Fibroblast of upper back skin (primary cell): ENCODE results near the gene MOB4.
A peak's percentile ranks its signal among the peaks of the same experiment; 100 is the strongest.
"Not testable (repeated sequence)": the region's sequence is repeated elsewhere in the genome, so short reads cannot be mapped to it uniquely, and the experiment has no call there.

ENCODE experiments used
- DNase-seq: peaks from one replicate; pipeline ENCODE4 v3.0.0-alpha.2; 2013

Gene MOB4

GRCh38 chr2:197515739-197516392 is at the start of gene MOB4:
Gene MOB4 (plus strand): TSS chr2:197516066. CDS start chr2:197516087, 21 bp downstream.
- peak; percentile 93 for DNase-seq

DNA sequence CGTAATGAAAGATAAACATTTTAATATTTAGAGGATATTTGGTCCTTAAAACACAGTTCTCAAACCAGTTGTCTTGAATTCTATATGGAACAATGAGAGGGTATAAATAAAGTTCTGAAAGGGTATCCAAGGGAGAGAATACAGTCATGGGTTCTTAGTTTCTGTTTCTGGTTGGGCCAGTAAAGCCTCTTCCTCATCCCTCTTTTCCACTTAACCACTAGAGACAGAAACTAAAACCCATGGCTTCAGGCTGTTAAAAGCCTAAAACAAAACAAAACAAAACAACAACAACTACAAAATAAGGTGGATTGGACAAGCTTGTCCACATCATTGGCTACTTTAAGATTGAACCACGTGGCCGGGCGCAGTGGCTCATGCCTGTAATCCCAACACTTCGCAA is 43.7 kb upstream of the MOB4 start:
- DNase-seq, result no peak

- DNase-seq, result no peak
Observed at GRCh38 chr2:197477797-197478196, 38.1 kb upstream of the MOB4 start.

GRCh38 chr2:197480165-197481036 is 35.5 kb upstream of the MOB4 start:
- no peak for DNase-seq

DNA sequence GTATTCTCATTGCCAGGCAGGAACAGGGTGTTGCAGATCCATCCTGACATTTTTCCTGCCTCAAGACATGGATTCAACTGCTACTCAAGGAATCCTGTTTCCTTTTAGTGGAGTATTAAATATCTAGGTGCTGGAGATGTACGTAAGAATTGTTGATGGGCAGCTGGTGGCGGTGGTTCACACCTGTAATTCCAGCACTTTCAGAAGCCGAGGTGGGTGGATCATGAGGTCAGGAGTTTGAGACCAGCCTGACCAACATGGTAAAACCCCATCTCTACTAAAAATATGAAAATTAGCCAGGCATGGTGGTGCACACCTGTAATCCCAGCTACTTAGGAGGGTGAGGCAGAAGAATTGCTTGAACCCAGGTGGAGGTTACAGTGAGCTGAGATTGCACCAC is 31.6 kb upstream of the MOB4 start:
- DNase-seq, result not testable (repeated sequence)

- DNase-seq, result no peak
Observed at GRCh38 chr2:197486175-197486574, 29.7 kb upstream of the MOB4 start.

DNA sequence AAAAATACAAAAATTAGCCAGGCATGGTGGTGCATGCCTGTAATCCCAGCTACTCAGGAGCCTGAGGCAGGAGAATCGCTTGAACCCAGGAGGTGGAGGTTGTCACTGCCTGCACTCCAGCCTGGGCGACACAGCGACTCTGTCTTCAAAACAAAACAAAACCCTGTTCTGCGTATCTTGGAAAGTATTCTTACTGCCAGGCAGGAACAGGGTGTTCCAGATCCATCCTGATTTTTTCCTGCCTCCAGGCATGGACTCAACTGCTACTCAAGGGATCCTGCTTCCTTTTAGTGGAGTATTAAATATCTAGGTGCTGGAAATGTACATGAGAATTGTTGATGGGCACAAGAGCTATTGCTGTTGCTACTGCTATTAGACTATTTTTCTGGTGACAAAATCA is 28.5 kb upstream of the MOB4 start:
- no peak for DNase-seq

DNA sequence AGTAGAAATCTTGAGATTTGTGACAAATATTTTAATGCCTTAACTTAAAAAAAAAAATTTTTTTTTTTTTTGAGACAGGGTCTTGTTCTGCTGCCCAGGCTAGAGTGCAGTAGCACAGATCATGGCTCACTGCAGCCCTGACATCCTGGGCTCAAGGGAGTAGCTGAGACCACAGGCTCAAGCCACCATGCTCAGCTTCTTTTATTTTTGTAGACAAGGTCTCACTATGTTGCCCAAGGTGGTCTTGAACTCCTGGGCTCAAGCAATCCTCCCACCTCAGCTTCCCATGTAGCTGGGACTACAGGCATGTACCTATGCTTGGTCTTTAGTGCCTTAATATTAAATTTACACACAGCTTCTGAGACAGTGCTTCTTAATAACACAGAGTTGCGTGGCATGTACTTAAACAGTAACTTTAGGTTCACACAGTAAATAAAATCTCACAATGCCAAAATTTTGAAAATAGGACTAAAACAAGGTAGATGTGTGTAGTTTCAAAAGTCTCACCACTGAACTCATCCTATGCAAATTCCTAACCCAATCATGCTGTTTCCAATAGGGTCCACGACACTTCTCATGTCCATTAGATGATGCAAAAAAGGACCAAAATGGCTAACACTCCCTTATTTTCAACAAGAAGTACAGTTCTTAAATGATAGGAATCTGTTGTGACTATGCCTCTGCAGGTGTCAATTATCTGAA is 20.3 kb upstream of the MOB4 start:
- no peak for DNase-seq

DNA sequence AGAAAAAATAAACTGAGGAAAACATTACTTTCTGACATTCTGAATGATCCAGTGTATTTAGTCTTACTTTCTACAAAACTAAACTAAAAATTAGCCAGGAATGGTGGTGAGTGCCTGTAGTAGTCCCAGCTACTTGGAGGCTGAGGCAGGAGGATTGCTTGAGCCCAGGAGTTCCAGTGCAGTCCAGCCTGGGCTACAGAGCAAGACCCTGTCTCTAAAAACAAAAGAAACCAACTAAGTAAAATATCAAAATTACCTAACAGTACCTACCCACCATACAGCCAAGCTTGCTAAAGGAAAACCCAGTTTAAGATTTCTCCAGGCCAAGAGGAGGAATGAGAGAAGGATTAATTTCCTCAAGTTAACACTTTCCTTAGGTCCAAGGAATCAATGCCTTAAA is 19.2 kb upstream of the MOB4 start:
- no peak for DNase-seq

- no peak for DNase-seq
Observed at GRCh38 chr2:197497326-197497725, 18.5 kb upstream of the MOB4 start.

DNA sequence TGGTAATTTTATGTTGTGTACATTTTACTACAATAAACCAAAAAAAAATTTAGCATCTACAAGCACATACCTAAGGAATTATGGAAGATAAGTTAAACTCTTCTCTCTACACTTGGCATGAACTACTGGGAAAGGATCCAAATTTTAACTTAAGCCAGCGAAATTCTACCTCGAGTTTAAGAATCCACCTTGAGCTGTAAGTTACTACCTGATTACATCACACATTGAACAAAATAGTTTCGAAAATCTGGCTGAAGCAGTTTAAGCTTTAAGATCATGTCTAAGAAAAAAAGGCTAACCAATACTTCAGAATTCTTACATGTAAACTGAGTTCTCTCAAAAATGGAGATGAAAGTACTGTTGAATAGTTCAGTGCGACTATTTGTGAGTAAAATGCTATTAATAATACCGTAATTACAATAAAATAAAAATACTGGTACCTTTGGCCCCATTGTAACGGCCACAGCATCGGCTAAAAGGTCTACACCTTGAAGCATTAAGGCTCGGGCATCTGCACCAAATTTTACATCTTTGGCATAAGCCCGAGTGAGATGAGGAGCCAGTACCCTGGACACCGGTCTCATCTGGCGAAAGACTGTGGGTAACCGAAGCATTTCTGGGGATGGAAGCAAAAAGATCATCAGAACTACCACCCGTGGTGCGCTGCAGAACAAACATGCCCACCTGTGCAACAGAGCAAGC is 17.5 kb upstream of the MOB4 start:
- peak; percentile 25 for DNase-seq

GRCh38 chr2:197498937-197499593 is 16.8 kb upstream of the MOB4 start:
- DNase-seq, result peak; percentile 19

DNA sequence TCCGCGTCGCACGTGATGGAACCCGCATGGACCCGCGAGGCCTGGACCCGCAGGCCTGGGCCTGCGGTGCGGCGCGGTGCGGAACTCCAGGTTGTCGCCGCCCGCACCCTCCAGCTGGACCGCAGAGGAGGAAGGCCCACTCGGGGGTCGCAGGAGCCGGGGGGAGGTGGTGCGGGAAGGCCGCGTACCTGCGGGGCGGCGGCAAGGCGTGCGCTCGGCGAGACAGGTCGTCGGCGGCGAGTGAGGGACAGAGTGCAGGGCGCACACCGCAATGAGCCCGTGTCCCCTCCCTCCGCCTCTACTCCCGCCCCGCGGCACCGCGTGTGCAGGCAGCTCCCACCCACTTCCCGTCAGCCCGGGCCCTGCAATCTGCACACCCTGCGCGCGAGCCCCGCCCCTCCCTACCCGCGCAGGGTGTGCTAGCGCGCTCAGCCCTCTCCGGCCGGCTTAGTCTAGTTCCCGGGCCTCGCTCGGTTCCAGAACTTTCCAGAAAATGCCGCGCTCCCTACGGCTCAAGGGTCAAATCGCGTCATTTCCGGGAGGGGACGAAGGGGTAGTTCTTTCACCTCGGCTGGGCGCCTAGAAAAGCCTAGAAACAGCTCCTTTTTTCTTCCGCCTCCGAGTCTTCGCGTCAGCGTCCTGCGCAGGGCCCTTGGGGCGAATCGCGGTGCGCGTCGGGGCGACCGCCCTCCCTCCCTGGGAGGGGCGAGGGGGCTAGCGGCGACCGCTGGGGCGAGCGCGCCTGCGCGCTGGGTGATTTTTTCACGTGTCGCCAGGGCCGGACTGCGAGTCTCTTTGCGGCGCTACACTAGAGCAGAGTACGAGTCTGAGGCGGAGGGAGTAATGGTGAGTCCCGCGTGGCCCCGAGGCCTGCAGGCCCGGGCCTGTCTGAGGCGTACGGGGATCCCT is 16.0 kb upstream of the MOB4 start, which contains the start of the genes HSPD1 and HSPE1:
Gene HSPD1, minus strand, starts transcription at position 247 of the 909 bp plus-strand sequence. CDS start 992 bp downstream, outside the sequence.
Gene HSPE1, plus strand, starts transcription at position 786 of the 909 bp plus-strand sequence. Its CDS starts 58 bp downstream, at position 844.
- peak; percentile 100 for DNase-seq

- DNase-seq, result no peak
Observed at GRCh38 chr2:197500503-197501131, 15.2 kb upstream of the MOB4 start.

DNA sequence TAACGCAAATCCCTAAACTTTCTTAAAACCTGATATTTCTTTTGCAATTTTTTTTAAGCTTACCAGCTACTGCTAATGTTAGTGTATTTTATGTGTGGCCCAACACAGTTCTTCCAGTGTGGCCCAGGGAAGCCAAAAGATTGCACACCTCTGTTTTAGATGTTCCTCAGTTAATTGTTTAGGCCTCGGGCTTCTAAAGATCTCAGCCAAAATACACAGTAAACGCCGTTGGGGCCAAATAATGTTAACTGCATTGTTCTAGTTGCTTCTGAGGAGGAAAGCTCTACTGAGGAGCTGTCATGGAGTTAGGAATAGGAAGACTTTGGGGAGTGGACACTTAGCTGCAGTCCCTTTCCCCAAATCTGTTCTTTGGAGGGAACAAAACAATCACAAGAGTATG is 13.7 kb upstream of the MOB4 start:
- DNase-seq, result no peak

- DNase-seq, result no peak
Observed at GRCh38 chr2:197502685-197503084, 13.2 kb upstream of the MOB4 start.

DNA sequence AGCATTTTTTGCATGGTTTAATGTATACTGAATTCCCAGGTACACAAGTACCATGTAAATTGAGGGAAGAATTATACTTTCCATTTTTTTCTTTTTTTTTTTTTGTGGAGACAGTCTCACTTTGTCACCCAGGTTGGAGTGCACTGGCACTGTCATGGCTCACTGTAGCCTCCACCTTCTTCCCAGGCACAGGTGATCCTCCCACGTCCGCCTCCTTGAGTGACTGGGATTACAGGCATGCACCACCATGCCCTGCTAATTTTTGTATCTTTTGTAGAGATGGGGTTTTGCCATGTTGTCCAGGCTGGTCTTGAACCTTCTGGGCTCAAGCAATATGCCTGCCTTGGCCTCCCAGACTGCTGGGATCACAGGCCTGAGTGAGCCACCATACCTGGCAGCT is 11.9 kb upstream of the MOB4 start:
- DNase-seq, result no peak

DNA sequence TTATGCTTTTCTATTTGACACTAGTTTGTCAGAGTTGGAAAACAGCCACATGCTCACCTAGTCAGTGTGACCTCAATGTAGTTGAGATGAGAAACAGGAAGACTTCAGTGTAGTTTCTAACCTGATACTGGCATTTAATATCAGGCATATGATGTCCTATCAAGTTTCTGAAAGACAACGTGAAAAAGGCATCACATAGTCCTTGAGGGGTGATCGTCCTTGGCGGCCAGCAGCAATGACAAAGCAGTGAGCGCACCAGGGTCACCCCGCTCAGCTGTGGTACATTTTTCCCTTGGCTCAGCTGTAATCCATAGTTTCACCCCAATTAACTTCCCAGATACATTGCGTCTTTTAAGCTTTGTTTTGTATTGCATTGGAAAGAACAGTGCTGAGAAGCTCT is 11.4 kb upstream of the MOB4 start:
- DNase-seq, result no peak

- DNase-seq, result no peak
Observed at GRCh38 chr2:197506658-197507057, 9.2 kb upstream of the MOB4 start.

- DNase-seq, result no peak
Observed at GRCh38 chr2:197513915-197514314, 2.0 kb upstream of the MOB4 start.

DNA sequence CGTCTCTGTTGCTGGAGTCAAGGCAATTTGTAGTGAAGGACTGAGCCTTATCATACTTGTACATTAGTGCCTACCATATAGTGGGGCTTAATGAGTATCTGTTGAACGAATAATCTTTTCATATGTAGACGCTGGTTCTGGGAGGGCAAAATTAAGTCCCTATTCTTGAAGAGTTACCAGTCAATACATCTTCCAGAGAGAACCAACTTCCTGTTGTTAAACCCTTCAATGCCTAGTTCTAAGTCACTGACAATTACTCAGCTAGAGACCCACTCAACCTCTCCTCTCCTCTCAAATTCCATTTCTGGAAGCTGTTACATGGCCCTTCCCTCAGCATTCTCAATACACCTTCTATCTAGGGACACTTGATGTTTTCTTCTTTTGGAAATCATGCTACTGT is 1.1 kb upstream of the MOB4 start:
- no peak for DNase-seq
